GM18526 (cell line): ENCODE data around the gene MMP28.

ENCODE experiments used
- POLR2A ChIP-seq: IDR thresholded peaks from 3 replicates; pipeline ENCODE4 v1.6.1; 2011; ENCODE audit not compliant: insufficient read length; ENCODE audit errors: extremely low read depth

Gene MMP28

GRCh38 chr17:35761601-35762000 lies 33.8 kb downstream of the MMP28 start:
- no peak for TF ChIP-seq POLR2A

- no peak for TF ChIP-seq POLR2A
Measured at GRCh38 chr17:35760587-35760986, 34.9 kb downstream of the MMP28 start, which contains the start of gene C17orf50. TSS of gene C17orf50 (plus strand) at chr17:35760887. CDS start at chr17:35760942, 55 bp downstream.

- TF ChIP-seq POLR2A: no peak
Measured at GRCh38 chr17:35757243-35757642, 38.2 kb downstream of the MMP28 start.

- TF ChIP-seq POLR2A: no peak
Measured at GRCh38 chr17:35752945-35753764, 42.3 kb downstream of the MMP28 start, which contains the start of gene GAS2L2. TSS of gene GAS2L2 (minus strand) at chr17:35753239. CDS start at chr17:35752850, 389 bp downstream.

- no peak for TF ChIP-seq POLR2A
Measured at GRCh38 chr17:35752471-35752870, 43.0 kb downstream of the MMP28 start.

- TF ChIP-seq POLR2A: no peak
Measured at GRCh38 chr17:35750526-35751395, 44.7 kb downstream of the MMP28 start.

GRCh38 chr17:35749560-35750412 lies 45.7 kb downstream of the MMP28 start:
- TF ChIP-seq POLR2A: no peak

- TF ChIP-seq POLR2A: no peak
Measured at GRCh38 chr17:35748979-35749378, 46.5 kb downstream of the MMP28 start.

- TF ChIP-seq POLR2A: no peak
Measured at GRCh38 chr17:35748341-35748841, 47.0 kb downstream of the MMP28 start.

- no peak for TF ChIP-seq POLR2A
Measured at GRCh38 chr17:35747540-35748017, 47.9 kb downstream of the MMP28 start.

- no peak for TF ChIP-seq POLR2A
Measured at GRCh38 chr17:35745749-35746320, 49.6 kb downstream of the MMP28 start.

GRCh38 chr17:35745246-35745645 lies 50.2 kb downstream of the MMP28 start:
- no peak for TF ChIP-seq POLR2A

- no peak for TF ChIP-seq POLR2A
Measured at GRCh38 chr17:35744830-35745229, 50.6 kb downstream of the MMP28 start.

- no peak for TF ChIP-seq POLR2A
Measured at GRCh38 chr17:35743626-35744328, 51.7 kb downstream of the MMP28 start.
